IgD-negative memory B cell (primary cell): ENCODE measurements around the gene TNN. TPM values are rescaled to one million over a fixed set of nuclear protein-coding genes. Genes with fewer than 3 reads are reported as not detected.

Experiments used
- H3K27ac Mint-ChIP-seq, 3 donors: one replicate each; pipeline ENCODE4 v1.8.0; 2020 to 2022; ENCODE audit warnings: mild to moderate bottlenecking in 3 of 3, mixed read lengths in 3 of 3, moderate library complexity in 1 of 3
- H3K27me3 Mint-ChIP-seq: one replicate; pipeline ENCODE4 v1.8.0; 2021; ENCODE audit warnings: mixed read lengths
- H3K36me3 Mint-ChIP-seq: one replicate; pipeline ENCODE4 v1.8.0; 2020; ENCODE audit warnings: mild to moderate bottlenecking, mixed read lengths
- H3K4me1 Mint-ChIP-seq, 3 donors: one replicate each; pipeline ENCODE4 v1.8.0; 2020 to 2022; ENCODE audit warnings: mixed read lengths in 3 of 3, mild to moderate bottlenecking in 1 of 3
- H3K4me3 Mint-ChIP-seq, 4 donors: one replicate each; pipeline ENCODE4 v1.8.0; 2020 to 2022; ENCODE audit warnings: mild to moderate bottlenecking in 4 of 4, mixed read lengths in 4 of 4, moderate library complexity in 3 of 4
- H3K9me3 Mint-ChIP-seq, 3 donors: one replicate each; pipeline ENCODE4 v1.8.0; 2020 to 2021; ENCODE audit warnings: mixed read lengths in 3 of 3, mild to moderate bottlenecking in 1 of 3
- polyA plus RNA-seq: library from polyadenylated mRNA; unstranded; fragments of 300-500 nt; fragmentation: Illumina TruSeq; gene quantifications from one replicate; pipeline ENCODE4 v1.2.3, GENCODE V29; 2021

Gene TNN
- polyA plus RNA-seq, 1 donor from 2014 or later: not detected

GRCh38 chr1:175197531-175197930, 129.9 kb downstream of the TNN start:
- Mint-ChIP-seq H3K27ac (peak overlapping the region; percentile 12 to 67 (median 60)), H3K9me3 (no peaks in the 10 kb centered on the region), H3K4me3 (peak overlapping the region in 3 of 4 donors; percentile 2 to 77 (median 67)), H3K4me1 (peaks cover 31 to 50% (median 45%) of the 10 kb centered on the region in 3 donors), H3K27me3 (no peaks in the 10 kb centered on the region), H3K36me3 (no peaks in the 10 kb centered on the region)

Other genes starting within 250 kb of the TNN start
- gene CACYBP, start 67.9 kb upstream of the TNN start, polyA plus RNA-seq: 158 TPM
- gene MRPS14, start 44.4 kb upstream of the TNN start, polyA plus RNA-seq: 43.4 TPM
- 85.7 TPM for gene KIAA0040, start 124.9 kb downstream of the TNN start, polyA plus RNA-seq